Measurements from ENCODE around the gene CDT1. TPM values are rescaled to one million over a fixed set of nuclear protein-coding genes. Genes with fewer than 3 reads are reported as not detected.

CDT1 gene
- total and polyA plus RNA-seq, 2 experiments from 2014 or later, result 5.9 to 11.3 TPM

DNA sequence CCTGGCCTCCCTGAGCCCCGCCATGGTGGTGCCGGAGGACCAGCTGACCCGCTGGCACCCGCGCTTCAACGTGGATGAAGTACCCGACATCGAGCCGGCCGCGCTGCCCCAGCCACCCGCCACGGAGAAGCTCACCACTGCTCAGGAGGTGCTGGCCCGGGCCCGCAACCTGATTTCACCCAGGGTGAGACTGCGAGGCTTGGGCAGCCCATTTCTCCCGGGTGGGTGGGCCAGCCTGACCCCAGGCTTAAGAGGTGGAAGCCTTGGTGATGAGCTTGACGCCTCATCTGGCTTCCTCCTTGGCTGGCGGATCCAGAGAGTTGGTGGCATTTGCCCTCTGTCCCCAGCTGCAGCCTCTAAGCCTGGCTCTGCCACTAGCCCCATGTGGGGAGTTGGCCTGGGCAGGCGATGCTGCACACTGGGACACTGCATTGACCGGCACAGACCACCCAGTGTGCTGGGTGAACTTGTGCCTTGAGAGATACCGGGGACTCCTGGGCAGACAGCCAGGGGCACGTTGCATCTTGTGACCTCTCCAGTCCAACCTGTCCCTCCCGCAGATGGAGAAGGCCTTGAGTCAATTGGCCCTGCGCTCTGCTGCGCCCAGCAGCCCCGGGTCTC lies 3.0 kb downstream of the CDT1 start:
- Histone ChIP-seq H3K9me2 (ENCODE audit: insufficient read depth) (no peaks in the 10 kb centered on the region), H2AFZ (no peak overlapping the region), H3K4me2 (ENCODE audit: unreplicated experiment) (no peak overlapping the region), H3K36me3 (ENCODE audit: low read depth) (no peaks in the 10 kb centered on the region), H3K27me3 (replicated peaks; ENCODE audit: insufficient read depth) (no peaks in the 10 kb centered on the region), H3K9me3 (ENCODE audit: low read depth) (no peaks in the 10 kb centered on the region), H3K27ac (no peak overlapping the region), H3K9ac (no peak overlapping the region), H3F3A (ENCODE audit: insufficient read depth) (no peaks in the 10 kb centered on the region; the same call in 1 of the 2 replicates), H3K79me2 (ENCODE audit: insufficient read depth) (peaks cover 29% of the 10 kb centered on the region), H3K4me3 (no peak overlapping the region), H4K20me1 (ENCODE audit: insufficient read depth) (no peaks in the 10 kb centered on the region), H3K4me1 (ENCODE audit: insufficient read depth) (peaks cover 22% of the 10 kb centered on the region)
- TF ChIP-seq EZH2phosphoT487 (IDR thresholded peaks at IDR 0.05; ENCODE audit: insufficient read depth, low read depth), result no peak
- TF ChIP-seq EZH2 (IDR thresholded peaks at IDR 0.05; ENCODE audit: insufficient read depth, poor library complexity, severe bottlenecking), result no peak
- in situ Hi-C loops (cut with MboI), result no loop called here
- 83% methylated on average over 26 to 27 of the region's 27 CpGs for WGBS, 2 experiments (ENCODE audit: low coverage in 1 of 2, low lambda C conversion rate in 2 of 2, missing lambda C conversion rate in 2 of 2)
- DNase-seq, result no peak

- Histone ChIP-seq H3K27ac (no peak overlapping the region), H3K9ac (no peak overlapping the region), H2AFZ (no peak overlapping the region), H3K4me3 (no peak overlapping the region), H3K79me2 (ENCODE audit: insufficient read depth) (peaks cover 29% of the 10 kb centered on the region), H3K9me3 (ENCODE audit: low read depth) (no peaks in the 10 kb centered on the region), H3K36me3 (ENCODE audit: low read depth) (no peaks in the 10 kb centered on the region), H3K27me3 (replicated peaks; ENCODE audit: insufficient read depth) (no peaks in the 10 kb centered on the region), H4K20me1 (ENCODE audit: insufficient read depth) (no peaks in the 10 kb centered on the region), H3F3A (ENCODE audit: insufficient read depth) (no peaks in the 10 kb centered on the region; the same call in 1 of the 2 replicates), H3K4me1 (ENCODE audit: insufficient read depth) (peaks cover 17% of the 10 kb centered on the region), H3K9me2 (ENCODE audit: insufficient read depth) (no peaks in the 10 kb centered on the region), H3K4me2 (ENCODE audit: unreplicated experiment) (no peak overlapping the region)
- in situ Hi-C loops (cut with MboI), result no loop called here
- WGBS, 2 experiments (ENCODE audit: low coverage in 1 of 2, low lambda C conversion rate in 2 of 2, missing lambda C conversion rate in 2 of 2), result 92 to 93% methylated on average over 17 to 24 of the region's 24 CpGs
- no peak for TF ChIP-seq EZH2 (IDR thresholded peaks at IDR 0.05; ENCODE audit: insufficient read depth, poor library complexity, severe bottlenecking)
- TF ChIP-seq EZH2phosphoT487 (IDR thresholded peaks at IDR 0.05; ENCODE audit: insufficient read depth, low read depth), result no peak
- no peak for DNase-seq
Measured at GRCh38 chr16:88807142-88807625, 3.6 kb downstream of the CDT1 start.

DNA sequence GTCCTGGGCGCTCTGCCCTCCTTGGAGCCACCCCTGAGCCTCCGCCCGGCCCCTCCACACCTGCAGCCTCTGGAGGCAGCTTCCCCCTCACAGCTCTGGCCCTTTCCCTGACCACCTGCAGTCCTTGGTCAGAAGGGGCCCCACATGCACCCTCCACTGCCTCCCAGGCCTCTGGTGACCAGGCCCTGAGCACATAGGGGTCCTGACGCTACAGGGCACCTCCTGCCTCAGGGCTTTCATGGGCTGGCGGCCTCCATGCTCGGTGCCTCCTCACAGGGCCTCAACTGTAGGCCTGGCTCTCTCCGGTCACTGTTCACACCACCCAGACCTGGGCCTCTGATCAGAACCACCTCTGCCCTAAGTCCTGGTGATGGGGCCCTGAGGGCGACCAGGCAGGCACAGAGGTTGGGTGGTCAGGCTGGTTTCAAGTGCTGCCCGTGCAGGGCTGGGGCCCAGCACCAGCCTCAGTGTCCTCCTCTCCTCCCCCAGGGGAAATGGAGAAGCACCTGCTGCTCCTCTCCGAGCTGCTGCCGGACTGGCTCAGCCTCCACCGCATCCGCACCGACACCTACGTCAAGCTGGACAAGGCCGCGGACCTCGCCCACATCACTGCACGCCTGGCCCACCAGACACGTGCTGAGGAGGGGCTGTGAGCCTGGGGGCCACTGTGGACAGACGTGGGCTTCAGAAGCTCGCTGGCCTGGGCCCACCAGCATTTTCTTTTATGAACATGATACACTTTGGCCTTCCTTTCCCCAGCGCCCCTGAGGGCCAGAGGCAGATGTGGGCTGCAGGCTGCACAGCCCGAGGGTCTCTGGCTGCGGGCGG lies 4.3 kb downstream of the CDT1 start:
- H3K79me2 ChIP-seq (ENCODE audit: insufficient read depth), result peaks cover 29% of the 10 kb centered on the region
- no peak overlapping the region for H2AFZ ChIP-seq
- no peak for DNase-seq
- 92% methylated on average over 25 to 26 of the region's 26 CpGs for WGBS, 2 experiments (ENCODE audit: low coverage in 1 of 2, low lambda C conversion rate in 2 of 2, missing lambda C conversion rate in 2 of 2)
- no peak overlapping the region for H3K4me3 ChIP-seq
- H3K9me2 ChIP-seq (ENCODE audit: insufficient read depth), result no peaks in the 10 kb centered on the region
- H3K27me3 ChIP-seq (replicated peaks; ENCODE audit: insufficient read depth), result no peaks in the 10 kb centered on the region
- no peak overlapping the region for H3K9ac ChIP-seq
- in situ Hi-C loops (cut with MboI), result no loop called here
- TF ChIP-seq EZH2 (IDR thresholded peaks at IDR 0.05; ENCODE audit: insufficient read depth, poor library complexity, severe bottlenecking) (no peak), EZH2phosphoT487 (IDR thresholded peaks at IDR 0.05; ENCODE audit: insufficient read depth, low read depth) (no peak)
- no peak overlapping the region for H3K4me2 ChIP-seq (ENCODE audit: unreplicated experiment)
- no peaks in the 10 kb centered on the region; the same call in 1 of the 2 replicates for H3F3A ChIP-seq (ENCODE audit: insufficient read depth)
- H3K36me3 ChIP-seq (ENCODE audit: low read depth), result no peaks in the 10 kb centered on the region
- H3K27ac ChIP-seq, result no peak overlapping the region
- H3K9me3 ChIP-seq (ENCODE audit: low read depth), result no peaks in the 10 kb centered on the region
- H4K20me1 ChIP-seq (ENCODE audit: insufficient read depth), result no peaks in the 10 kb centered on the region
- H3K4me1 ChIP-seq (ENCODE audit: insufficient read depth), result peaks cover 17% of the 10 kb centered on the region

DNA sequence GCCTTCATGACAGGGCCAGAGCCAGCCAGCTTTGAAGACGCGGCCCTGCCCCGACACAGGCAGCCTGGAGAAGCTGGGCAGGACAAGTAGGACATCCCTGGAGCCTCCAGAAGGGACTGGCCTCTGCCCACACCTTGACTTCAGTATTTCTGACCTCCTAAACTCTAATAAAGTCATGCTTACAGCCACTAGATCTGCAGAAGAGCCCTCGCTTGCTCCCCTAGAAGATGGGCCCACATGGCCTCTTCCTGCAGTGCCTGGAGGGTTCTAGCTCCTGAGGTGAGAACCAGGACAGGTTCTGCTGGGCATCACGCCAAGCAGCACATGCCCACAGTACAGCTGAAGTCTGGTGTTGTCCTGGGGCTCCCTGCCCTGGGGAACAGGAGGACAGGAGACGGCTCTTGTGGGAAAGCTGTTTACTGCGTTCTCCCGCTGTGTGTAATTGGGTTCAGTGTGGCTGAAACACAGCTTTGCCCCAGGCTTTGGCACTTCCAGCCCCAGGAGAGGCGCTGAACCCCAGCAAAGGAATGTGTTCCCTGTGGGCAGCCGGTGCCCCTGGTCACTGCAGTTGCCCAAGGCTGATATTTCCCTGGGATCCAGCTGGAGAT lies 5.6 kb downstream of the CDT1 start:
- peaks cover 28% of the 10 kb centered on the region for H3K79me2 ChIP-seq (ENCODE audit: insufficient read depth)
- no peaks in the 10 kb centered on the region for H3K27me3 ChIP-seq (replicated peaks; ENCODE audit: insufficient read depth)
- 88 to 89% methylated on average over 10 of the region's 10 CpGs for WGBS, 2 experiments (ENCODE audit: low coverage in 1 of 2, low lambda C conversion rate in 2 of 2, missing lambda C conversion rate in 2 of 2)
- H3K9me3 ChIP-seq (ENCODE audit: low read depth), result no peaks in the 10 kb centered on the region
- no peaks in the 10 kb centered on the region for H4K20me1 ChIP-seq (ENCODE audit: insufficient read depth)
- no peak overlapping the region for H3K4me3 ChIP-seq
- DNase-seq, result no peak
- H3K27ac ChIP-seq, result no peak overlapping the region
- H3F3A ChIP-seq (ENCODE audit: insufficient read depth), result no peaks in the 10 kb centered on the region; the same call in 1 of the 2 replicates
- H3K4me1 ChIP-seq (ENCODE audit: insufficient read depth), result peaks cover 17% of the 10 kb centered on the region
- TF ChIP-seq EZH2 (IDR thresholded peaks at IDR 0.05; ENCODE audit: insufficient read depth, poor library complexity, severe bottlenecking) (no peak), EZH2phosphoT487 (IDR thresholded peaks at IDR 0.05; ENCODE audit: insufficient read depth, low read depth) (no peak)
- in situ Hi-C loops (cut with MboI), result no loop called here
- H3K4me2 ChIP-seq (ENCODE audit: unreplicated experiment), result no peak overlapping the region
- H2AFZ ChIP-seq, result no peak overlapping the region
- no peaks in the 10 kb centered on the region for H3K36me3 ChIP-seq (ENCODE audit: low read depth)
- no peaks in the 10 kb centered on the region for H3K9me2 ChIP-seq (ENCODE audit: insufficient read depth)
- no peak overlapping the region for H3K9ac ChIP-seq
